GM12878 (cell line): ENCODE results near the gene ASCL4. TPM values are rescaled to one million over a fixed set of nuclear protein-coding genes. Genes with fewer than 3 reads are reported as not detected.

ENCODE experiments used
- ATAC-seq: fragments of 200-7000 bp; cut with Tn5 transposase; 3 replicates; pipeline ENCODE4 v1.9.1; 2020; ENCODE audit warnings: mild to moderate bottlenecking, moderate library complexity
- BruUV-seq: library from RNA; stranded (reverse); fragments of 400-500 nt; replicated peaks from 2 replicates; lab custom pipeline; 2021; lab: Mats Ljungman, UMichigan
- CTCF ChIA-PET: fragments of 300-600 bp; sonication (Branson Sonifier 250); formaldehyde crosslinking; extraction: SDS; loops from one replicate; lab custom pipeline; 2021; ENCODE audit warnings: inconsistent platforms; lab: Yijun Ruan, JAX
- POLR2A ChIA-PET: fragments of 350-600 bp; formaldehyde crosslinking; extraction: SDS; loops from one replicate; lab custom pipeline; 2021; ENCODE audit warnings: inconsistent platforms; lab: Charles Lee
- RAD21 ChIA-PET: fragments of 300-600 bp; sonication (Branson Sonifier 250); formaldehyde crosslinking; loops from one replicate; lab custom pipeline; 2023; ENCODE audit warnings: antibody characterized with exemption; ENCODE audit not compliant: unreplicated experiment; lab: Charles Lee
- SMC1A ChIA-PET: fragments of 300-600 bp; sonication (Branson Sonifier 250); formaldehyde crosslinking; loops from one replicate; lab custom pipeline; 2023; ENCODE audit not compliant: unreplicated experiment, uncharacterized antibody; lab: Charles Lee
- DNase-seq: peaks from one replicate; pipeline ENCODE4 v3.0.0-alpha.2; 2011; ENCODE audit warnings: low read depth, low spot score
- FAIRE-seq: peaks from 3 replicates; lab custom pipeline; 2011; peaks lifted over from hg19 to GRCh38; lab: Jason Lieb, UNC
- H2AFZ ChIP-seq: 2 replicates; pipeline ENCODE4 v1.6.0; 2011; ENCODE audit warnings: low read depth, low read length, control low read depth; ENCODE audit not compliant: control insufficient read depth
- H3K27ac ChIP-seq: 2 replicates; pipeline ENCODE4 v1.5.1; 2011; ENCODE audit warnings: control low read depth; ENCODE audit not compliant: control insufficient read depth, insufficient read depth
- H3K27me3 ChIP-seq, 2 experiments: replicated peaks in 1 of 2; 2 replicates each; pipeline versions ENCODE4 v1.6.0 to v1.6.1; 2011; ENCODE audit warnings: low read length in 1 of 2; ENCODE audit not compliant: control insufficient read depth in 2 of 2, insufficient read depth in 2 of 2
- H3K36me3 ChIP-seq, 2 experiments: 2 replicates each; pipeline ENCODE4 v1.5.1; 2011; ENCODE audit warnings: low read length in 1 of 2; ENCODE audit not compliant: control insufficient read depth in 2 of 2, insufficient read depth in 2 of 2
- H3K4me1 ChIP-seq: 2 replicates; pipeline ENCODE4 v1.6.1; 2011; ENCODE audit warnings: mild to moderate bottlenecking, low read length, moderate library complexity, mixed read lengths; ENCODE audit not compliant: control insufficient read depth, insufficient read depth
- H3K4me2 ChIP-seq: 2 replicates; pipeline ENCODE4 v1.6.0; 2011; ENCODE audit warnings: control low read depth; ENCODE audit not compliant: control insufficient read depth, insufficient read depth
- H3K4me3 ChIP-seq: fragments of 200-600 bp; sonication (generic); 2 replicates; pipeline ENCODE4 v1.5.1; 2016
- H3K79me2 ChIP-seq: 2 replicates; pipeline ENCODE4 v1.6.0; 2011; ENCODE audit warnings: low read length; ENCODE audit not compliant: control insufficient read depth, insufficient read depth
- H3K9ac ChIP-seq: 2 replicates; pipeline ENCODE4 v1.8.0; 2011; ENCODE audit warnings: low read length, control low read depth, mixed read lengths; ENCODE audit not compliant: control insufficient read depth, insufficient read depth
- H3K9me3 ChIP-seq: replicated peaks from 3 replicates; pipeline ENCODE4 v1.5.1; 2011; ENCODE audit warnings: mild to moderate bottlenecking, low read length; ENCODE audit not compliant: control insufficient read depth, insufficient read depth
- H4K20me1 ChIP-seq: 2 replicates; pipeline ENCODE4 v1.6.0; 2011; ENCODE audit not compliant: control insufficient read depth, insufficient read depth
- CEBPB ChIP-seq, 2 experiments: fragments of 150-350 bp in 1 of 2; IDR thresholded peaks; 2 replicates each; pipeline ENCODE4 v1.6.1; 2012 to 2014; ENCODE audit warnings: low read depth in 2 of 2, low read length in 2 of 2, borderline replicate concordance in 1 of 2, inconsistent platforms in 1 of 2
- CHD2 ChIP-seq: IDR thresholded peaks from 2 replicates; pipeline ENCODE4 v1.6.1; 2011; ENCODE audit warnings: low read depth, low read length, improper control_type of control experiment, borderline replicate concordance
- POLR2AphosphoS2 ChIP-seq: IDR thresholded peaks from 2 replicates; pipeline ENCODE4 v1.6.1; 2011; ENCODE audit warnings: low read depth, mild to moderate bottlenecking, low read length, improper control_type of control experiment, moderate library complexity
- PRDM15 ChIP-seq: fragments of 450-650 bp; formaldehyde crosslinking; IDR thresholded peaks from 2 replicates; pipeline ENCODE4 v1.4.0; 2020; ENCODE audit warnings: mild to moderate bottlenecking, moderate library complexity
- RUNX3 ChIP-seq: IDR thresholded peaks from 2 replicates; pipeline ENCODE4 v1.6.1; 2012; ENCODE audit warnings: low read length, inconsistent platforms
- SIN3A ChIP-seq: IDR thresholded peaks from 2 replicates; pipeline ENCODE4 v1.6.1; 2012; ENCODE audit warnings: low read depth, low read length, improper control_type of control experiment
- SPI1 ChIP-seq: IDR thresholded peaks from 2 replicates; pipeline ENCODE4 v1.6.1; 2011; ENCODE audit warnings: low read depth, mild to moderate bottlenecking, low read length, moderate library complexity, borderline replicate concordance; ENCODE audit not compliant: insufficient read depth
- SRF ChIP-seq, 2 experiments: IDR thresholded peaks; 2 replicates each; pipeline ENCODE4 v1.6.1; 2011; ENCODE audit warnings: low read depth in 2 of 2, low read length in 2 of 2, mild to moderate bottlenecking in 1 of 2, moderate library complexity in 1 of 2
- ZNF217 ChIP-seq: fragments of 450-650 bp; IDR thresholded peaks from 2 replicates; pipeline ENCODE4 v1.6.1; 2017; ENCODE audit warnings: antibody characterized with exemption, mild to moderate bottlenecking
- WGBS: methylation state at CpG from one replicate; pipeline ENCODE4 v1.1.6; 2016; ENCODE audit warnings: low lambda C conversion rate; ENCODE audit not compliant: insufficient replicate concordance, insufficient coverage; ENCODE audit errors: missing lambda C conversion rate; 5-methylcytosine and 5-hydroxymethylcytosine counted together
- in situ Hi-C: fragments of 300-500 bp; cut with MboI; formaldehyde crosslinking; loops from 9 replicates; pipeline ENCODE4 v1.14.3; 2018; ENCODE audit warnings: mixed read lengths
- intact Hi-C: fragments of 100-400 bp; cut with micrococcal nuclease; formaldehyde crosslinking; loops from one replicate; pipeline ENCODE4 v1.14.2; 2022; ENCODE audit not compliant: unreplicated experiment
- polyA plus RNA-seq, 11 experiments: library from polyadenylated mRNA; depleted of rRNA in 4 of 11; unstranded in 6 of 11; stranded (reverse) in 5 of 11; fragments of >200 nt; fragmentation: Nextera tagmentation in 4 of 11; fragmentation: Illumina TruSeq in 1 of 11; extraction: Ambion mirVana in 4 of 11; extraction: Trizol in 1 of 11; gene quantifications; 1 replicate in 1 of 11; 2 replicates in 10 of 11; pipeline versions ENCODE4 v1.2.1 to v1.2.3, GENCODE V29; 2011 to 2016; ENCODE audit warnings: inconsistent platforms in 2 of 11, missing spikeins in 2 of 11, low read depth in 1 of 11
- total RNA-seq, 4 experiments: library from RNA; depleted of rRNA in 3 of 4; stranded (reverse); fragments of >200 nt in 3 of 4; fragmentation: Illumina TruSeq in 1 of 4; extraction: Trizol in 1 of 4; gene quantifications; 2 replicates each; pipeline versions ENCODE4 v1.2.1 to v1.2.3, GENCODE V29; 2013 to 2021
- TF ChIP-seq, protein P1 (sequence below): fragments of 450-650 bp; IDR thresholded peaks from 2 replicates; pipeline ENCODE4 v1.6.1; 2017; ENCODE audit warnings: antibody characterized with exemption, mild to moderate bottlenecking, moderate library complexity

Gene ASCL4
- total and polyA plus RNA-seq, 10 of the 15 experiments (the other 5 are each of a cell fraction or from before 2014, with no cell fraction given), result not detected

DNA sequence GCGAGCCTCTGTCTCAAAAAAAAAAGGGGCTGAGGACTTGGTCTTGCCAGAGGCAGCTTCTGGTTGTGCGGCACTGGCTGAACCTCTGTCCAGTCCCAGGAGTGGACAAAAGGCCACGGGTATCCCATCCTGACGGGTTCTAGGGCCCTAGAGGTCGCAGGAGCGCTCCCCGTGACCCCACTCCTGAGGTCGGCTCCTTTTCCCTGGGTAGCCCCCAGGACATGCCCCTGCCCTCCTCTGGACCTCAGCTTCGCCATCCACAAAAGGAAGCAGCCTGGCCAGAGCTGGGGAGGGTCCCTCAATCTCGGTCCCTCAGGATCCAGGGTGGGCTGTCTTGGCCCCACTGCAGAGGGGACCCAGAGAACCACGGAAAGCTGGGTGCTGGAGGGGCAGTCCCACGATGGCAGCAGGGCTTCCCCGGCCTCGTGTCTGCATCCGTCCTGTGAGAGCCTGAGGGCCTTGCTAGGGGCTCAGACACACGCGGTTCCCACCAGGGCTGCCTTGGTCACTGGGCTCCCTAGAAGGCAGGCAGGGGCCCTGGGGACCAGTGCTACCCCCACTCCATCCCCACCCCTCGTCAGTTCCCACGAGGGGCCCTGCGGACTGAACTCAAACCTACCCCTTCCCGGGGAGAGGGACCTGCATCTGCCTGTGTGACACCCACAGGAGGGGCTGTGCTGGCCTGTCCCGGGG, 31.1 kb downstream of the ASCL4 start:
- no peak overlapping the region for H2AFZ ChIP-seq
- ChIA-PET CTCF (no interaction called here), POLR2A (no interaction called here), RAD21 (no interaction called here), SMC1A (interaction anchor here (0.9 to 1.0 kb wide), 2 partner anchors 16 to 48 kb away, joined by 3 read pairs; no protein-coding TSS in a partner anchor)
- peaks cover 3% of the 10 kb centered on the region; the same call in 1 of the 2 replicates for H3K4me1 ChIP-seq
- no peaks in the 10 kb centered on the region for H3K79me2 ChIP-seq
- no peaks in the 10 kb centered on the region for H3K9me3 ChIP-seq
- H3K27ac ChIP-seq, result no peak overlapping the region
- ATAC-seq (no peak), DNase-seq (no peak), FAIRE-seq (no peak)
- no peak overlapping the region for H3K4me3 ChIP-seq
- in situ Hi-C loops (no loop called here), intact Hi-C loops (no loop called here)
- H3K4me2 ChIP-seq, result no peak overlapping the region
- no peak overlapping the region for H3K9ac ChIP-seq
- TF ChIP-seq PRDM15 (CRISPR knock-in tag), result no peak
- no peak for TF ChIP-seq SPI1
- no peak for TF ChIP-seq ZNF217
- TF ChIP-seq POLR2AphosphoS2, result no peak
- TF ChIP-seq, protein P1, sequence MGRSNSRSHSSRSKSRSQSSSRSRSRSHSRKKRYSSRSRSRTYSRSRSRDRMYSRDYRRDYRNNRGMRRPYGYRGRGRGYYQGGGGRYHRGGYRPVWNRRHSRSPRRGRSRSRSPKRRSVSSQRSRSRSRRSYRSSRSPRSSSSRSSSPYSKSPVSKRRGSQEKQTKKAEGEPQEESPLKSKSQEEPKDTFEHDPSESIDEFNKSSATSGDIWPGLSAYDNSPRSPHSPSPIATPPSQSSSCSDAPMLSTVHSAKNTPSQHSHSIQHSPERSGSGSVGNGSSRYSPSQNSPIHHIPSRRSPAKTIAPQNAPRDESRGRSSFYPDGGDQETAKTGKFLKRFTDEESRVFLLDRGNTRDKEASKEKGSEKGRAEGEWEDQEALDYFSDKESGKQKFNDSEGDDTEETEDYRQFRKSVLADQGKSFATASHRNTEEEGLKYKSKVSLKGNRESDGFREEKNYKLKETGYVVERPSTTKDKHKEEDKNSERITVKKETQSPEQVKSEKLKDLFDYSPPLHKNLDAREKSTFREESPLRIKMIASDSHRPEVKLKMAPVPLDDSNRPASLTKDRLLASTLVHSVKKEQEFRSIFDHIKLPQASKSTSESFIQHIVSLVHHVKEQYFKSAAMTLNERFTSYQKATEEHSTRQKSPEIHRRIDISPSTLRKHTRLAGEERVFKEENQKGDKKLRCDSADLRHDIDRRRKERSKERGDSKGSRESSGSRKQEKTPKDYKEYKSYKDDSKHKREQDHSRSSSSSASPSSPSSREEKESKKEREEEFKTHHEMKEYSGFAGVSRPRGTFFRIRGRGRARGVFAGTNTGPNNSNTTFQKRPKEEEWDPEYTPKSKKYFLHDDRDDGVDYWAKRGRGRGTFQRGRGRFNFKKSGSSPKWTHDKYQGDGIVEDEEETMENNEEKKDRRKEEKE, result no peak
- TF ChIP-seq CEBPB (IDR thresholded peaks at IDR 0.05; ENCODE audit: borderline replicate concordance in 1 of 2, low read depth in 2 of 2, low read length in 2 of 2), result no peak
- TF ChIP-seq RUNX3, result no peak
- no peak for TF ChIP-seq SIN3A
- no peak for TF ChIP-seq SRF (IDR thresholded peaks at IDR 0.05; ENCODE audit: low read depth in 2 of 2, low read length in 2 of 2)
- TF ChIP-seq CHD2, result no peak
- no peaks in the 10 kb centered on the region for H4K20me1 ChIP-seq
- H3K27me3 ChIP-seq, result no peaks in the 10 kb centered on the region
- H3K36me3 ChIP-seq, result no peaks in the 10 kb centered on the region
- BruUV-seq, result no TSS peak
- WGBS, result 49% methylated on average over 22 of the region's 22 CpGs
